Stimulated activated CD4-positive, alpha-beta T cell treated with anti-CD3 and anti-CD28 coated beads, Interleukin-15, amount 100 ng/mL, for 24 hours (primary cell): ENCODE measurements around the gene TP73.
A peak's percentile ranks its signal among the peaks of the same experiment; 100 is the strongest.

Source experiments
- DNase-seq: peaks from one replicate; pipeline ENCODE4 v3.0.0-alpha.2; 2020

TP73 gene

GRCh38 chr1:3674100-3675094 lies 22.1 kb downstream of the TP73 start:
- DNase-seq, result no peak

GRCh38 chr1:3675436-3675835 lies 23.1 kb downstream of the TP73 start:
- DNase-seq, result no peak

- DNase-seq, result peak; percentile 16
These were observed 24.5 kb downstream of the TP73 start for GRCh38 chr1:3676581-3677470.

- DNase-seq, result no peak
These were observed 25.2 kb downstream of the TP73 start for GRCh38 chr1:3677484-3677883.

- no peak for DNase-seq
These were observed 26.2 kb downstream of the TP73 start for GRCh38 chr1:3678361-3679097.

- no peak for DNase-seq
These were observed 26.8 kb downstream of the TP73 start for GRCh38 chr1:3679098-3679555.

GRCh38 chr1:3679799-3680453 lies 27.6 kb downstream of the TP73 start:
- DNase-seq, result no peak

- no peak for DNase-seq
These were observed 28.3 kb downstream of the TP73 start for GRCh38 chr1:3680488-3681230.

- DNase-seq, result no peak
These were observed 29.0 kb downstream of the TP73 start for GRCh38 chr1:3681231-3681897.

- no peak for DNase-seq
These were observed 29.8 kb downstream of the TP73 start for GRCh38 chr1:3681898-3682806.

- DNase-seq, result no peak
These were observed 30.9 kb downstream of the TP73 start for GRCh38 chr1:3683197-3683596.

- peak; percentile 28 for DNase-seq
These were observed 31.7 kb downstream of the TP73 start for GRCh38 chr1:3683992-3684391.

GRCh38 chr1:3685222-3685621 lies 32.9 kb downstream of the TP73 start:
- no peak for DNase-seq

- no peak for DNase-seq
These were observed 33.6 kb downstream of the TP73 start for GRCh38 chr1:3685906-3686305.

- no peak for DNase-seq
These were observed 35.2 kb downstream of the TP73 start for GRCh38 chr1:3687504-3687903.

GRCh38 chr1:3688356-3689137 lies 36.2 kb downstream of the TP73 start:
- DNase-seq, result no peak

GRCh38 chr1:3689138-3689750 lies 36.9 kb downstream of the TP73 start:
- DNase-seq, result no peak

- no peak for DNase-seq
These were observed 38.2 kb downstream of the TP73 start for GRCh38 chr1:3690282-3691065.
